OCI-LY7 (cell line): ENCODE results near the gene MACROD1. TPM values are rescaled to one million over a fixed set of nuclear protein-coding genes. Genes with fewer than 3 reads are reported as not detected.

ENCODE experiments used
- BruUV-seq: library from RNA; stranded (reverse); fragments of 400-500 nt; replicated peaks from 2 replicates; lab custom pipeline; 2021; lab: Mats Ljungman, UMichigan
- CTCF ChIA-PET: fragments of 300-600 bp; sonication (Branson Sonifier 250); formaldehyde crosslinking; loops from one replicate; lab custom pipeline; 2022; ENCODE audit warnings: antibody characterized with exemption; ENCODE audit not compliant: unreplicated experiment; lab: Charles Lee
- POLR2A ChIA-PET: fragments of 300-600 bp; sonication (Branson Sonifier 250); formaldehyde crosslinking; loops from one replicate; lab custom pipeline; 2022; ENCODE audit warnings: antibody characterized with exemption; lab: Charles Lee
- DNase-seq: peaks from one replicate; pipeline ENCODE4 v3.0.0-alpha.2; 2015; ENCODE audit warnings: low spot score
- H2AFZ ChIP-seq: fragments of 200-600 bp; sonication (generic), shearing (Covaris generic); 2 replicates; pipeline ENCODE4 v1.6.1; 2014; ENCODE audit warnings: mild to moderate bottlenecking, antibody characterized with exemption, low read length, moderate library complexity
- H3K27ac ChIP-seq: fragments of 200-600 bp; sonication (generic); 2 replicates; pipeline ENCODE4 v1.5.1; 2014; ENCODE audit warnings: mixed run types, low read depth, mild to moderate bottlenecking, moderate library complexity, low read length, inconsistent platforms; ENCODE audit not compliant: poor library complexity, severe bottlenecking
- H3K36me3 ChIP-seq: fragments of 200-600 bp; sonication (generic); 2 replicates; pipeline ENCODE4 v1.6.1; 2014; ENCODE audit warnings: mild to moderate bottlenecking, antibody characterized with exemption, low read length, moderate library complexity, mixed read lengths; ENCODE audit not compliant: insufficient read depth
- H3K4me1 ChIP-seq: fragments of 200-600 bp; sonication (generic); 2 replicates; pipeline ENCODE4 v1.5.1; 2014; ENCODE audit warnings: mild to moderate bottlenecking, low read length; ENCODE audit not compliant: insufficient read depth, poor library complexity, severe bottlenecking
- H3K4me2 ChIP-seq: fragments of 200-600 bp; sonication (generic); 2 replicates; pipeline ENCODE4 v1.6.1; 2014; ENCODE audit warnings: mild to moderate bottlenecking, low read length
- H3K4me3 ChIP-seq: fragments of 200-600 bp; sonication (generic); 2 replicates; pipeline ENCODE4 v1.5.1; 2014; ENCODE audit warnings: mild to moderate bottlenecking, low read depth, low read length; ENCODE audit not compliant: poor library complexity, severe bottlenecking
- H3K79me2 ChIP-seq: fragments of 200-600 bp; sonication (generic); 2 replicates; pipeline ENCODE4 v1.6.1; 2016; ENCODE audit warnings: low read depth, mild to moderate bottlenecking, low read length, moderate library complexity, mixed read lengths; ENCODE audit not compliant: insufficient read depth
- H3K9me2 ChIP-seq: fragments of 200-600 bp; sonication (generic); 2 replicates; pipeline ENCODE4 v1.6.1; 2016; ENCODE audit warnings: mild to moderate bottlenecking, low read length, mixed read lengths; ENCODE audit not compliant: insufficient read depth
- H3K9me3 ChIP-seq: fragments of 200-600 bp; sonication (generic); 2 replicates; pipeline ENCODE4 v1.6.1; 2014; ENCODE audit warnings: mild to moderate bottlenecking, mixed run types, low read length, mixed read lengths
- H4K20me1 ChIP-seq: fragments of 200-600 bp; sonication (generic); 2 replicates; pipeline ENCODE4 v1.6.1; 2014; ENCODE audit warnings: mild to moderate bottlenecking, antibody characterized with exemption, low read length, moderate library complexity, mixed read lengths; ENCODE audit not compliant: insufficient read depth
- EZH2phosphoT487 ChIP-seq: fragments of 200-600 bp; sonication (generic); IDR thresholded peaks from 2 replicates; pipeline ENCODE4 v1.6.1; 2018; ENCODE audit warnings: low read depth, borderline replicate concordance, mild to moderate bottlenecking, mixed run types, antibody characterized with exemption, low read length, moderate library complexity, mixed read lengths
- intact Hi-C: fragments of 100-400 bp; cut with micrococcal nuclease; formaldehyde crosslinking; loops from one replicate; pipeline ENCODE4 v1.10.0; 2022; ENCODE audit not compliant: unreplicated experiment
- total RNA-seq, 2 experiments: library from RNA; depleted of rRNA in 1 of 2; stranded (reverse); fragments of >200 nt in 1 of 2; shearing (Covaris generic) in 1 of 2; gene quantifications; 2 replicates each; pipeline ENCODE4 v1.2.3, GENCODE V29; 2014 to 2022
- TF ChIP-seq, protein P1 (sequence below): fragments of 200-600 bp; sonication (generic); conservative IDR thresholded peaks from 2 replicates; pipeline ENCODE4 v1.5.1; 2014; ENCODE audit warnings: mild to moderate bottlenecking, antibody characterized with exemption, low read length, moderate library complexity, mixed read lengths

The MACROD1 gene
- total RNA-seq, 2 experiments from 2014 or later: 14.7 to 25.4 TPM

DNA sequence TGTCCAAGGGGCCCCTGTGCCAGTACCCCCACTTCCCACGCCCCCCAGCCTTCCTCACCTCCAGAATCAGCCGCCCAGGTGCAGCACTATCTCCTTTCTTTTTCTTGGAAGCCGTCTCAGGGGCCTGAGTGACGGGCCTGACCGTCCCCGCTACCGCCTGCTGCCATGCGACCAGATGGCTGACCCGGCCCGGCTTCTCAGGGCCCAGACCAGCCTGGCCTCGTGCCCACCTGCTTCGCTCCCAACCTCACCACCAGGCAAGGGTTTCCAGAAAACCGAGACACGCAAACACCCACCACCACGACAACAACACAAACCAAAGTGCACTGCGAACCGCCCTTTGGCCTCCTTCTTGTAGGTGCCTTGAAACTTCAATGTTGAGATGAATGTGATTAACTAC, 39.1 kb downstream of the MACROD1 start:
- TF ChIP-seq, protein P1, sequence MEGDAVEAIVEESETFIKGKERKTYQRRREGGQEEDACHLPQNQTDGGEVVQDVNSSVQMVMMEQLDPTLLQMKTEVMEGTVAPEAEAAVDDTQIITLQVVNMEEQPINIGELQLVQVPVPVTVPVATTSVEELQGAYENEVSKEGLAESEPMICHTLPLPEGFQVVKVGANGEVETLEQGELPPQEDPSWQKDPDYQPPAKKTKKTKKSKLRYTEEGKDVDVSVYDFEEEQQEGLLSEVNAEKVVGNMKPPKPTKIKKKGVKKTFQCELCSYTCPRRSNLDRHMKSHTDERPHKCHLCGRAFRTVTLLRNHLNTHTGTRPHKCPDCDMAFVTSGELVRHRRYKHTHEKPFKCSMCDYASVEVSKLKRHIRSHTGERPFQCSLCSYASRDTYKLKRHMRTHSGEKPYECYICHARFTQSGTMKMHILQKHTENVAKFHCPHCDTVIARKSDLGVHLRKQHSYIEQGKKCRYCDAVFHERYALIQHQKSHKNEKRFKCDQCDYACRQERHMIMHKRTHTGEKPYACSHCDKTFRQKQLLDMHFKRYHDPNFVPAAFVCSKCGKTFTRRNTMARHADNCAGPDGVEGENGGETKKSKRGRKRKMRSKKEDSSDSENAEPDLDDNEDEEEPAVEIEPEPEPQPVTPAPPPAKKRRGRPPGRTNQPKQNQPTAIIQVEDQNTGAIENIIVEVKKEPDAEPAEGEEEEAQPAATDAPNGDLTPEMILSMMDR: no peak
- no peak for TF ChIP-seq EZH2phosphoT487
- Histone ChIP-seq H3K9me2 (no peaks in the 10 kb centered on the region), H3K9me3 (no peaks in the 10 kb centered on the region), H2AFZ (no peak overlapping the region), H4K20me1 (no peaks in the 10 kb centered on the region), H3K79me2 (no peaks in the 10 kb centered on the region), H3K4me3 (no peak overlapping the region), H3K4me2 (no peak overlapping the region), H3K27ac (no peak overlapping the region), H3K36me3 (no peaks in the 10 kb centered on the region), H3K4me1 (no peaks in the 10 kb centered on the region)
- intact Hi-C loops: no loop called here
- POLR2A ChIA-PET: no interaction called here
- CTCF ChIA-PET: no interaction called here
- BruUV-seq: no TSS peak
- DNase-seq: no peak

DNA sequence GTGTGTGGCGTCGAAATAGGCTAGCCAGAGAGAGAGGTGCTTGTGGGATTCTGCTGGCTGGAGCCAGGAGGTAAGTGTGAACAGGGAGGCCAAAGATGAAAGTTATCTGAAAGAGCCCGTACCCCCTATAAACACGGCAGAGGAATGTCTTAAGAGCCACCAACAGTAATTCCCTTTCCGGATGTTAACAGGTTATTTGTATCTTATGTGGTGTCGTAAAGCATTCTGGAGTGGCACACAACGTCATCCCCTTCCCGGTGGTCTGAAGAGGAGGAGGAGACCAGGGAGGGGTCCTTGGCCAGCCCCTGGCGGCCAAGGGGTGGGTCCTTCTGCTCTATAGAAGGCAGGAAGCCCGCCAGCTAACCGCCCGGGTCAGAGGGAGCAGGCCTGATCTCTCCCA, 39.5 kb downstream of the MACROD1 start:
- DNase-seq: no peak
- H3K27ac ChIP-seq: no peak overlapping the region
- ChIA-PET CTCF (no interaction called here), POLR2A (no interaction called here)
- no peak overlapping the region for H2AFZ ChIP-seq
- H3K36me3 ChIP-seq: no peaks in the 10 kb centered on the region
- no peak for TF ChIP-seq EZH2phosphoT487
- TF ChIP-seq, protein P1: no peak
- no peaks in the 10 kb centered on the region for H3K9me2 ChIP-seq
- H3K79me2 ChIP-seq: no peaks in the 10 kb centered on the region
- intact Hi-C loops: no loop called here
- no TSS peak for BruUV-seq
- no peak overlapping the region for H3K4me2 ChIP-seq
- no peaks in the 10 kb centered on the region for H3K4me1 ChIP-seq
- no peaks in the 10 kb centered on the region for H4K20me1 ChIP-seq
- H3K9me3 ChIP-seq: no peaks in the 10 kb centered on the region
- H3K4me3 ChIP-seq: no peak overlapping the region

DNA sequence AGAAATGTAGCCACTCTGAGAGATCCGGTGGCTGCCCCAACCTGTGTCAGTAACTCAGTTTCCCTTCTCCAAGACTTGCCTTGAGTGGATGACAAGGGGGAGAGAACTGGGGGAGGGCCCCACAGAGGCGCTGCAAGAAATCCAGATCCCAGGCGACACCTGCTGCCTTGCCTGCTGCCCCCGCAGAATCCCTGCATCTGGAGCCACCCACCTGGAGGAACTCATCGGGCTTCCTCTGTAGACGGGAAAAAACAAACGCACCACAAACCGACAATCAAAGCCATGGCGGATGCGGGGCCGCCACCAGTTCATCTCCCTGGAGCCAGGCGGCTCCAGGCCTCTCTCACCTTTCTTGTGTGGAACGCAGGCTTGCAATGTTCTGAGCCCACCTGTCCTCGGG, 40.2 kb downstream of the MACROD1 start:
- no peak for TF ChIP-seq EZH2phosphoT487
- TF ChIP-seq, protein P1: no peak
- no TSS peak for BruUV-seq
- Histone ChIP-seq H3K4me3 (no peak overlapping the region), H3K4me2 (no peak overlapping the region), H2AFZ (no peak overlapping the region), H3K36me3 (no peaks in the 10 kb centered on the region), H4K20me1 (no peaks in the 10 kb centered on the region), H3K4me1 (no peaks in the 10 kb centered on the region), H3K9me2 (no peaks in the 10 kb centered on the region), H3K79me2 (no peaks in the 10 kb centered on the region), H3K27ac (no peak overlapping the region), H3K9me3 (no peaks in the 10 kb centered on the region)
- intact Hi-C loops: no loop called here
- CTCF ChIA-PET: no interaction called here
- DNase-seq: no peak
- POLR2A ChIA-PET: no interaction called here
